HUES48 (cell line): ENCODE data around the gene TACC2.

ENCODE experiments used
- H3K27ac ChIP-seq: one replicate; pipeline ENCODE4 v1.7.0; 2013; ENCODE audit warnings: low read depth, low read length, inconsistent platforms
- H3K27me3 ChIP-seq: 2 replicates; pipeline ENCODE4 v1.6.1; 2013; ENCODE audit warnings: mild to moderate bottlenecking, low read length; ENCODE audit not compliant: control insufficient read depth, insufficient read depth
- H3K36me3 ChIP-seq: 2 replicates; pipeline ENCODE4 v1.6.1; 2013; ENCODE audit warnings: low read length; ENCODE audit not compliant: control insufficient read depth, insufficient read depth
- H3K4me1 ChIP-seq: 2 replicates; pipeline ENCODE4 v1.6.1; 2013; ENCODE audit warnings: mild to moderate bottlenecking, low read length; ENCODE audit not compliant: control insufficient read depth, insufficient read depth
- H3K4me3 ChIP-seq: 2 replicates; pipeline ENCODE4 v1.5.1; 2013; ENCODE audit warnings: mild to moderate bottlenecking, low read depth, low read length
- H3K9ac ChIP-seq: 2 replicates; pipeline ENCODE4 v1.6.1; 2013; ENCODE audit warnings: mild to moderate bottlenecking, low read depth, low read length, moderate library complexity
- H3K9me3 ChIP-seq: 2 replicates; pipeline ENCODE4 v1.6.1; 2013; ENCODE audit warnings: low read length; ENCODE audit not compliant: control insufficient read depth, insufficient read depth

Gene TACC2

GRCh38 chr10:122126763-122127659, 138.0 kb downstream of the TACC2 start:
- no peaks in the 10 kb centered on the region for H3K36me3 ChIP-seq
- no peak overlapping the region for H3K9ac ChIP-seq
- H3K4me3 ChIP-seq, result no peak overlapping the region
- H3K9me3 ChIP-seq, result no peaks in the 10 kb centered on the region
- peaks cover 16% of the 10 kb centered on the region for H3K4me1 ChIP-seq
- H3K27ac ChIP-seq, result no peak overlapping the region
- H3K27me3 ChIP-seq, result no peaks in the 10 kb centered on the region

DNA sequence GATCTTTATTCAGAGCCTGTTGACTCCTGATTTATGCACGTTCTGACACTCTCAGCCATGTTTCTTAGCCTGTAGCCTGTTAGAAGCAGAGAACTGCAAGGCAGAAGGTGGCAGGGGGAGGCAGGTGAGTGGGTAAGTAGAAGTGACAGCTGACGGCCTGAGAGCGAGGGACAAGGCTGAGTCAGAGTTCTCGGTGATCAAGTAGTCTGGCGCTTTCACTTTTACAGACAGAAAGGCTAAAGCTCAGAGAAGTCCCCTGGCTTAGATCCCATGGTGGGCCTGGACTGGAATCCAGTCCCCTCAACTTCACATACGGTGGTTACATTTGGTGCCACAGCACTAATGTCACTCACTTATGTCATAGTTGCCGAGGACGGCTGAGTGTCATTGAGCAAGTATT, 139.0 kb downstream of the TACC2 start:
- no peaks in the 10 kb centered on the region for H3K36me3 ChIP-seq
- H3K27ac ChIP-seq, result no peak overlapping the region
- H3K27me3 ChIP-seq, result no peaks in the 10 kb centered on the region
- H3K9ac ChIP-seq, result no peak overlapping the region
- H3K9me3 ChIP-seq, result no peaks in the 10 kb centered on the region
- no peak overlapping the region for H3K4me3 ChIP-seq
- peaks cover 25% of the 10 kb centered on the region for H3K4me1 ChIP-seq

GRCh38 chr10:122128357-122128756, 139.4 kb downstream of the TACC2 start:
- Histone ChIP-seq H3K36me3 (peaks cover 2% of the 10 kb centered on the region; the same call in 1 of the 2 replicates), H3K27ac (no peak overlapping the region), H3K4me1 (peaks cover 26% of the 10 kb centered on the region), H3K9me3 (no peaks in the 10 kb centered on the region), H3K9ac (no peak overlapping the region), H3K4me3 (no peak overlapping the region), H3K27me3 (no peaks in the 10 kb centered on the region)

DNA sequence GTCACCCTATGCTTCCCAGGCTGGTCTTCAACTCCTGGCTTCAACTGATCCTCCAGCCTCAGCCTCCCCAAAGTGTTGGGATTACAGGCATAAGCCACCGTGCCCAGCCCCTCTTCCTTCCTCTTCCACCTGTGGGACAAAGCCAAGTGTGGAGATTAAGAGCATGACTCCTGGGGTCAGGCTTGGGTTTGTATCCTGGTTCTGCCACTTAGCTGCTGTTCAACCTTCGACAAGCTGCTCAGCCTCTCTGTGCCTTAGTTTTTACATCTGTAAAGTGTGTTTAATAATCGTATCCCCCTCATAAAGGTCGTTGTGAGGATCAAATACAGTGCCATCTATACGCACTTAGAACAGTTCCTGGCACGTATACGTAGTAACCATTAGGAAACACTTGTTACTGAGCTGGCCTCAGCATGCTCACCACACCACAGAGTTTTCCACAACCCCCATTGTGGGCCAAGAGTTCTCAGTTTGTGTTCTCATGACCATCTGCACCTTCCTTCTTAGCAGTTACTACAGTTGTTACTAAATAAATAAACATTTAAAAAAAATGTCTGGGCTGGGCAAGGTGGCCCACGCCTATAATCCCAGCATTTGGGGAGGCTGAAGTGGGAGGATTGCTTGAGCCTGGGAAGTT, 141.6 kb downstream of the TACC2 start:
- H3K27me3 ChIP-seq, result no peaks in the 10 kb centered on the region
- no peaks in the 10 kb centered on the region for H3K9me3 ChIP-seq
- H3K36me3 ChIP-seq, result peaks cover 14% of the 10 kb centered on the region
- no peak overlapping the region for H3K4me3 ChIP-seq
- no peak overlapping the region for H3K9ac ChIP-seq
- H3K27ac ChIP-seq, result no peak overlapping the region
- H3K4me1 ChIP-seq, result peaks cover 15% of the 10 kb centered on the region

GRCh38 chr10:122132331-122132755, 143.4 kb downstream of the TACC2 start:
- H3K36me3 ChIP-seq, result peaks cover 14% of the 10 kb centered on the region
- no peaks in the 10 kb centered on the region for H3K9me3 ChIP-seq
- peaks cover 9% of the 10 kb centered on the region; the same call in 1 of the 2 replicates for H3K4me1 ChIP-seq
- no peak overlapping the region for H3K9ac ChIP-seq
- H3K27me3 ChIP-seq, result no peaks in the 10 kb centered on the region
- H3K27ac ChIP-seq, result peak overlapping the region; percentile 32
- H3K4me3 ChIP-seq, result no peak overlapping the region

DNA sequence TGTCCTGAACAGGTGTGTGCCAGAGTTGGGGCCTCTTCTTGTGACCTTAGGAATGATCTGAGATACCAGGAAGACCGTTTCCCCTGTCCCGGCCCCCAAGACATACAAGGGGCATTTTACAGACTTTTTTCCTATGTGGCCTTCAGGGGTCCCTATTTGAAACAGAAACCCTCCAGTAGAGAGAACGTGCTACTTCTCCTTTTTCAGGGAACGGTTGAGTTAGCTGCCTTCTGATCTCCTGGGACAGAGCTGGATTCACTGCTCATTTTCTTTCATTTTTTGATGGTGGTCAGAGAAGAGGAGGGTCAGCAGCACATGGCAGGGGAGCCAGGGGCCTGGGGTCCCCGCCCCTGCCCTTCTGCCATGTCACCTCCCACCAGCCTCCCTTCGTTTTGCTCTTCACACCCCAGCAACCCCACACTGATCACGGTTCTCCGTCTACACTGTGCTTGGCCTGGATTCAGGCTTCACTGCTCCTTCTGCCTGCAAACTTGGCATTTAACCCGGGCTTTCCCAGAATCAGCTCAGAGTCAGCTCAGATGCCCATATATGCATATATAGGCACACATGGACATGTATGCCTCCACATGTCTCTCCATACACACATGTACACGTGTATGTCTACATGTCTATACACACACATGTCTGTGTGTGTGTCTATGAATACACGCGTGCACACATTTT, 144.1 kb downstream of the TACC2 start:
- Histone ChIP-seq H3K9me3 (no peaks in the 10 kb centered on the region), H3K27me3 (no peaks in the 10 kb centered on the region), H3K36me3 (peaks cover 14% of the 10 kb centered on the region), H3K4me1 (peaks cover 9% of the 10 kb centered on the region; the same call in 1 of the 2 replicates), H3K27ac (peak overlapping the region; percentile 32), H3K9ac (no peak overlapping the region), H3K4me3 (no peak overlapping the region)

DNA sequence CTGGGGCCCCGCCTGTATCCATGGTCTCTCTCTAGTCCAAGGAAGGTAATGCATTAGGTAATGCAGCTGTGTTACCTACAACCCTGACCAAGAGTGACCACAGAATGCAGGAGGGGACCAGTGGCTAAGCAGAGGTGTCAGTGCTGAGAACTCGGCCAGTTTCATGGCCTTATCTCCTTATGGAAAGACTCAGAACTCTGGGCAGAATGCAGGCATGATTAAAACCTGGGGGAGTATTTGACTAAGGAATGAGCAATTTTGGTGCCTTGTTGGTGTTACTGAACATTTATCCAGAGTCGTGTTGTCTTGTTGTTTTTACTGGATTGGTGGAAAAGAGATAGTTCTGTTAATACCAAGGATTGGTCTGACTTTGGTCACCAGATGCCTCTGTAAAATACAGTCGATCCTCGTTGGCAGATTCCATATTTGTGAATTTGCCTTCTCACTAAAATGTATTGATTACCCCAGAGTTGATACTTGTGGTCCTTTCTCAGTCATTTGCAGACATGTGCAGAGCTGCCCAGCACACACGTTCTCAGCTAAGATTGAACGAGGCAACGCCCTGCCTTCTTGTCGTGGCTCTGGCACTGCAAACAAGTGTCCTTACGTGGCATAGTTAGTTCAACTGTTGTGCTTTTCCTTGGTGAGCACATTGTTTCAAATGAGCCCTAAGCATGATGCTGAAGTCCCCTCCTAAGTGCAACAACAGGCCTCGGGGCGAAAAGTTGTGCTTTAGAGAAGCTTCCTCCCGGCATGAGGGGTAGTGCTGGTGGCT, 146.5 kb downstream of the TACC2 start:
- Histone ChIP-seq H3K4me3 (no peak overlapping the region), H3K4me1 (peaks cover 10% of the 10 kb centered on the region; the same call in 1 of the 2 replicates), H3K36me3 (peaks cover 14% of the 10 kb centered on the region), H3K27ac (no peak overlapping the region), H3K9ac (no peak overlapping the region), H3K9me3 (no peaks in the 10 kb centered on the region), H3K27me3 (no peaks in the 10 kb centered on the region)

DNA sequence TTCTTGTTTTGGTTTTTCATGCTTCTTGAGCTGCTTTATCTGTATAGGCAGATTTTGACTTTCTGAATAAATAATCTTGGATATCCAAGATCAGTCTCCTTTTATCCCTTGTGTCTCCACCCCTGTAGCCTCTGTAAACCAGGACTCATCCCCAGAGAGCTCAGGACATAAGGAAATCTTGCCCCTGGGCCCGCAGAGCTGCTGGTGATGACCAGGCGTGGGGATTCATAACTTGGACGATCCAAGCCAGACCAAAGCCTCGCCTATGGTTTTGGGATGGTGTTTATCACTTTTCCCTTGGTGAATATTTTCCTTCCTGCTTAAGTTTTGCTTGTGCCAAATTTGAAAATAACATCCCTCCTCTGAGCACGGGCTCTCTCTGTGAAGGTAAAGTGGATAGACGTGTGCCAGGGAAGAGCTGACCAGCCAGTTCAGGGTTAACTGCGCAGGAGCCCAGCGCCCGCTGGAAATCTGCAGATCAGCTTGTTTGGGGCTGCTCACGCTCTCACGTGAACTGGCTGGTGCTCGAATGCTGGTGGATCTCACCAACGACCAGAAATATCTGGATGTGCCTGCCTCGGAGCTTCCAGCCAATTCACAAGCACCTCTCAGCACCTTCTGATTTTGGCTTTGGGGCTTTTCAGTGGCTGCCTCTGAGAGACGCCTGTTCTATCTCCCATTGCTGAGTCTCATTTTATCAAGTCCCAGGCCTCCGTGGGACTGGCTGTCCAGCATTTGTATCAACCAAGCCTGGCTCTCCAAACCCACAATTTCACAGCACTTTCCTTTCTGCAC, 150.1 kb downstream of the TACC2 start:
- Histone ChIP-seq H3K27ac (no peak overlapping the region), H3K9me3 (no peaks in the 10 kb centered on the region), H3K4me1 (peaks cover 11% of the 10 kb centered on the region), H3K27me3 (no peaks in the 10 kb centered on the region), H3K4me3 (no peak overlapping the region), H3K9ac (no peak overlapping the region), H3K36me3 (peaks cover 8% of the 10 kb centered on the region)

DNA sequence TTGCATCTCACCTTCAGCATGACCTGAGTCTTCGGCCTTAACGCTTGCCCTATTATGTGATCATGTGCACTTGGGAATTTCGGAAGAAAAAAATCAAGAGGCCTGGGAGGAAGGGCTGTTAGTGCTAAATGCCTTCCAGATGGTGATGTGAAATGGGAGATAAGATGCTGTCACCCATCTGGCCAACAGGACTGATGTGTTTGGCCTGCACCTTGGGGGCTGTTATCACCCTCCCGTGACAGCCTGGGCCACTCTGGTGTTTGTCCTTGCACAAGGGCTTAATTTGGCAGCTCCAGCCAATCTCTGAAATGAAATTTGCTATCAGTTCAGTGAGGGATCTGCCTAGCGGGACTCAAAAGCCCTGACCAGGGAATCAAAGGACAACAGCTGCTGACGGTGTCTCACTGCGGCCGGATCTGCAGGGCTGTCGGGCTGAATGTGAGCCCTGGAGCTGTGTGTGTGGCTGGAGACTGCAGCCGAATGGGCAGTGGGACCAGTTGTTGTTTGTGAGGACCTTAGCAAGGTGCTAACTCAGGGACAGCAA, 150.7 kb downstream of the TACC2 start:
- H3K9me3 ChIP-seq, result no peaks in the 10 kb centered on the region
- H3K4me3 ChIP-seq, result no peak overlapping the region
- H3K9ac ChIP-seq, result no peak overlapping the region
- peaks cover 11% of the 10 kb centered on the region for H3K4me1 ChIP-seq
- H3K36me3 ChIP-seq, result peaks cover 12% of the 10 kb centered on the region
- H3K27me3 ChIP-seq, result no peaks in the 10 kb centered on the region
- no peak overlapping the region for H3K27ac ChIP-seq
